GM12878 (cell line): ENCODE results near the gene PATL1. TPM values are rescaled to one million over a fixed set of nuclear protein-coding genes. Genes with fewer than 3 reads are reported as not detected.

Experiments
- ATAC-seq: fragments of 200-7000 bp; cut with Tn5 transposase; 3 replicates; pipeline ENCODE4 v1.9.1; 2020; ENCODE audit warnings: mild to moderate bottlenecking, moderate library complexity
- Bru-seq: library from RNA; stranded (reverse); fragments of 400-500 nt; gene quantifications from one replicate; lab custom pipeline; 2021; lab: Mats Ljungman, UMichigan
- BruChase-seq, 2 experiments: library from RNA; stranded (reverse); fragments of 400-500 nt; gene quantifications; one replicate each; lab custom pipeline; 2021; lab: Mats Ljungman, UMichigan
- BruUV-seq: library from RNA; stranded (reverse); fragments of 400-500 nt; replicated peaks from 2 replicates; lab custom pipeline; 2021; lab: Mats Ljungman, UMichigan
- CTCF ChIA-PET: fragments of 300-600 bp; sonication (Branson Sonifier 250); formaldehyde crosslinking; extraction: SDS; loops from one replicate; lab custom pipeline; 2021; ENCODE audit warnings: inconsistent platforms; lab: Yijun Ruan, JAX
- POLR2A ChIA-PET: fragments of 350-600 bp; formaldehyde crosslinking; extraction: SDS; loops from one replicate; lab custom pipeline; 2021; ENCODE audit warnings: inconsistent platforms; lab: Charles Lee
- RAD21 ChIA-PET: fragments of 300-600 bp; sonication (Branson Sonifier 250); formaldehyde crosslinking; loops from one replicate; lab custom pipeline; 2023; ENCODE audit warnings: antibody characterized with exemption; ENCODE audit not compliant: unreplicated experiment; lab: Charles Lee
- SMC1A ChIA-PET: fragments of 300-600 bp; sonication (Branson Sonifier 250); formaldehyde crosslinking; loops from one replicate; lab custom pipeline; 2023; ENCODE audit not compliant: unreplicated experiment, uncharacterized antibody; lab: Charles Lee
- DNase-seq: peaks from one replicate; pipeline ENCODE4 v3.0.0-alpha.2; 2011; ENCODE audit warnings: low read depth, low spot score
- FAIRE-seq: peaks from 3 replicates; lab custom pipeline; 2011; peaks lifted over from hg19 to GRCh38; lab: Jason Lieb, UNC
- H2AFZ ChIP-seq: 2 replicates; pipeline ENCODE4 v1.6.0; 2011; ENCODE audit warnings: low read depth, low read length, control low read depth; ENCODE audit not compliant: control insufficient read depth
- H3K27ac ChIP-seq: 2 replicates; pipeline ENCODE4 v1.5.1; 2011; ENCODE audit warnings: control low read depth; ENCODE audit not compliant: control insufficient read depth, insufficient read depth
- H3K27me3 ChIP-seq, 2 experiments: replicated peaks in 1 of 2; 2 replicates each; pipeline versions ENCODE4 v1.6.0 to v1.6.1; 2011; ENCODE audit warnings: low read length in 1 of 2; ENCODE audit not compliant: control insufficient read depth in 2 of 2, insufficient read depth in 2 of 2
- H3K36me3 ChIP-seq, 2 experiments: 2 replicates each; pipeline ENCODE4 v1.5.1; 2011; ENCODE audit warnings: low read length in 1 of 2; ENCODE audit not compliant: control insufficient read depth in 2 of 2, insufficient read depth in 2 of 2
- H3K4me1 ChIP-seq: 2 replicates; pipeline ENCODE4 v1.6.1; 2011; ENCODE audit warnings: mild to moderate bottlenecking, low read length, moderate library complexity, mixed read lengths; ENCODE audit not compliant: control insufficient read depth, insufficient read depth
- H3K4me2 ChIP-seq: 2 replicates; pipeline ENCODE4 v1.6.0; 2011; ENCODE audit warnings: control low read depth; ENCODE audit not compliant: control insufficient read depth, insufficient read depth
- H3K4me3 ChIP-seq: fragments of 200-600 bp; sonication (generic); 2 replicates; pipeline ENCODE4 v1.5.1; 2016
- H3K79me2 ChIP-seq: 2 replicates; pipeline ENCODE4 v1.6.0; 2011; ENCODE audit warnings: low read length; ENCODE audit not compliant: control insufficient read depth, insufficient read depth
- H3K9ac ChIP-seq: 2 replicates; pipeline ENCODE4 v1.8.0; 2011; ENCODE audit warnings: low read length, control low read depth, mixed read lengths; ENCODE audit not compliant: control insufficient read depth, insufficient read depth
- H3K9me3 ChIP-seq: replicated peaks from 3 replicates; pipeline ENCODE4 v1.5.1; 2011; ENCODE audit warnings: mild to moderate bottlenecking, low read length; ENCODE audit not compliant: control insufficient read depth, insufficient read depth
- H4K20me1 ChIP-seq: 2 replicates; pipeline ENCODE4 v1.6.0; 2011; ENCODE audit not compliant: control insufficient read depth, insufficient read depth
- BMI1 ChIP-seq: fragments of 450-650 bp; IDR thresholded peaks from 2 replicates; pipeline ENCODE4 v1.6.1; 2016; ENCODE audit warnings: mild to moderate bottlenecking, moderate library complexity, borderline replicate concordance
- CEBPB ChIP-seq, 2 experiments: fragments of 150-350 bp in 1 of 2; IDR thresholded peaks; 2 replicates each; pipeline ENCODE4 v1.6.1; 2012 to 2014; ENCODE audit warnings: low read depth in 2 of 2, low read length in 2 of 2, borderline replicate concordance in 1 of 2, inconsistent platforms in 1 of 2
- CHD4 ChIP-seq: fragments of 200-600 bp; sonication (generic); IDR thresholded peaks from 2 replicates; pipeline ENCODE4 v1.6.1; 2016; ENCODE audit warnings: mild to moderate bottlenecking
- E4F1 ChIP-seq: fragments of 450-650 bp; IDR thresholded peaks from 2 replicates; pipeline ENCODE4 v1.6.1; 2018; ENCODE audit warnings: borderline replicate concordance, mild to moderate bottlenecking; ENCODE audit not compliant: partially characterized antibody
- POLR2AphosphoS5 ChIP-seq: IDR thresholded peaks from 2 replicates; pipeline ENCODE4 v1.6.1; 2011; ENCODE audit warnings: mild to moderate bottlenecking, low read length, inconsistent platforms
- SPI1 ChIP-seq: IDR thresholded peaks from 2 replicates; pipeline ENCODE4 v1.6.1; 2011; ENCODE audit warnings: low read depth, mild to moderate bottlenecking, low read length, moderate library complexity, borderline replicate concordance; ENCODE audit not compliant: insufficient read depth
- WGBS: methylation state at CpG from one replicate; pipeline ENCODE4 v1.1.6; 2016; ENCODE audit warnings: low lambda C conversion rate; ENCODE audit not compliant: insufficient replicate concordance, insufficient coverage; ENCODE audit errors: missing lambda C conversion rate; 5-methylcytosine and 5-hydroxymethylcytosine counted together
- in situ Hi-C: fragments of 300-500 bp; cut with MboI; formaldehyde crosslinking; loops from 9 replicates; pipeline ENCODE4 v1.14.3; 2018; ENCODE audit warnings: mixed read lengths
- intact Hi-C: fragments of 100-400 bp; cut with micrococcal nuclease; formaldehyde crosslinking; loops from one replicate; pipeline ENCODE4 v1.14.2; 2022; ENCODE audit not compliant: unreplicated experiment
- long read RNA-seq, 2 experiments: library from polyadenylated mRNA; unstranded; transcript quantifications; one replicate each; pipeline ENCODE4 v2.0.0, GENCODE V29; 2019 to 2020
- polyA minus RNA-seq, 3 experiments: library from RNA; depleted of rRNA, polyadenylated mRNA; stranded (reverse); fragments of >200 nt; gene quantifications; 2 replicates each; pipeline ENCODE4 v1.2.3, GENCODE V29; 2011
- polyA plus RNA-seq, 11 experiments: library from polyadenylated mRNA; depleted of rRNA in 4 of 11; unstranded in 6 of 11; stranded (reverse) in 5 of 11; fragments of >200 nt; fragmentation: Nextera tagmentation in 4 of 11; fragmentation: Illumina TruSeq in 1 of 11; extraction: Ambion mirVana in 4 of 11; extraction: Trizol in 1 of 11; gene quantifications; 1 replicate in 1 of 11; 2 replicates in 10 of 11; pipeline versions ENCODE4 v1.2.1 to v1.2.3, GENCODE V29; 2011 to 2016; ENCODE audit warnings: inconsistent platforms in 2 of 11, missing spikeins in 2 of 11, low read depth in 1 of 11
- total RNA-seq, 4 experiments: library from RNA; depleted of rRNA in 3 of 4; stranded (reverse); fragments of >200 nt in 3 of 4; fragmentation: Illumina TruSeq in 1 of 4; extraction: Trizol in 1 of 4; gene quantifications; 2 replicates each; pipeline versions ENCODE4 v1.2.1 to v1.2.3, GENCODE V29; 2013 to 2021
- TF ChIP-seq, protein P1 (sequence below): fragments of 450-650 bp; IDR thresholded peaks from 2 replicates; pipeline ENCODE4 v1.6.1; 2017; ENCODE audit warnings: mild to moderate bottlenecking

Gene PATL1, protein sequence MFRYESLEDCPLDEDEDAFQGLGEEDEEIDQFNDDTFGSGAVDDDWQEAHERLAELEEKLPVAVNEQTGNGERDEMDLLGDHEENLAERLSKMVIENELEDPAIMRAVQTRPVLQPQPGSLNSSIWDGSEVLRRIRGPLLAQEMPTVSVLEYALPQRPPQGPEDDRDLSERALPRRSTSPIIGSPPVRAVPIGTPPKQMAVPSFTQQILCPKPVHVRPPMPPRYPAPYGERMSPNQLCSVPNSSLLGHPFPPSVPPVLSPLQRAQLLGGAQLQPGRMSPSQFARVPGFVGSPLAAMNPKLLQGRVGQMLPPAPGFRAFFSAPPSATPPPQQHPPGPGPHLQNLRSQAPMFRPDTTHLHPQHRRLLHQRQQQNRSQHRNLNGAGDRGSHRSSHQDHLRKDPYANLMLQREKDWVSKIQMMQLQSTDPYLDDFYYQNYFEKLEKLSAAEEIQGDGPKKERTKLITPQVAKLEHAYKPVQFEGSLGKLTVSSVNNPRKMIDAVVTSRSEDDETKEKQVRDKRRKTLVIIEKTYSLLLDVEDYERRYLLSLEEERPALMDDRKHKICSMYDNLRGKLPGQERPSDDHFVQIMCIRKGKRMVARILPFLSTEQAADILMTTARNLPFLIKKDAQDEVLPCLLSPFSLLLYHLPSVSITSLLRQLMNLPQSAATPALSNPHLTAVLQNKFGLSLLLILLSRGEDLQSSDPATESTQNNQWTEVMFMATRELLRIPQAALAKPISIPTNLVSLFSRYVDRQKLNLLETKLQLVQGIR
- total RNA-seq (2013; cell fraction: nucleolus; rRNA removed): 47.8 and 48.7 TPM in 2 replicates
- total RNA-seq (2014; rRNA removed) (12.9 TPM in 2 replicates), total RNA-seq (2014; rRNA removed; fragmentation: Illumina TruSeq; extraction: Trizol) (16.9 TPM in 2 replicates), total RNA-seq (2021) (39.3 and 41.5 TPM in 2 replicates), polyA plus RNA-seq (2011; rRNA removed) (51.1 and 61.0 TPM in 2 replicates), polyA plus RNA-seq (2014; fragmentation: Illumina TruSeq; extraction: Trizol) (62.0 and 71.3 TPM in 2 replicates), polyA plus RNA-seq (2014; fragmentation: Nextera tagmentation; extraction: Ambion mirVana) (1 to 10 TPM; 5.3 to 5.9 TPM), polyA plus RNA-seq (2014; rRNA removed) (25.7 and 30.0 TPM in 2 replicates), polyA plus RNA-seq (2016; fragmentation: Nextera tagmentation; extraction: Ambion mirVana) (1 to 10 TPM; 8.9 to 9.2 TPM), polyA minus RNA-seq (2011; rRNA and poly(A)+ RNA removed) (44.2 TPM in 2 replicates), Bru-seq, nascent RNA (percentile 92 among the genes with signal in this experiment), BruChase-seq, experiment 1, labeled RNA remaining after a 6-hour chase (percentile 95 among the genes with signal in this experiment), BruChase-seq, experiment 2, labeled RNA remaining after a 2-hour chase (percentile 93 among the genes with signal in this experiment)
- 28.9 TPM for polyA plus RNA-seq (2011; ENCODE audit: low read depth)
- 57.8 and 80.3 TPM in 2 replicates for polyA plus RNA-seq (2011; cell fraction: cytosol; rRNA removed)
- 48.6 and 52.8 TPM in 2 replicates for polyA plus RNA-seq (2011; cell fraction: nucleus; rRNA removed)
- polyA plus RNA-seq (2012): 33.7 and 38.8 TPM in 2 replicates
- 15.1 and 15.4 TPM in 2 replicates for polyA minus RNA-seq (2011; cell fraction: cytosol; rRNA and poly(A)+ RNA removed)
- polyA minus RNA-seq (2011; cell fraction: nucleus; rRNA and poly(A)+ RNA removed): 16.8 and 23.8 TPM in 2 replicates
- long read RNA-seq, experiment 1, partial matches to known transcripts: 6 of 6 reads
- long read RNA-seq, experiment 1, other reads (novel, unspliced or antisense): 0 of 6 reads
- long read RNA-seq, experiment 2, partial matches to known transcripts: 2 of 8 reads
- long read RNA-seq, experiment 2, other reads (novel, unspliced or antisense): 6 of 8 reads

GRCh38 chr11:59668950-59669610 lies at the start of gene PATL1:
Gene PATL1 (minus strand): TSS chr11:59669037. CDS start chr11:59668895, 142 bp downstream.
- H3K9me3 ChIP-seq: no peaks in the 10 kb centered on the region
- TF ChIP-seq SPI1: no peak
- TF ChIP-seq CEBPB (IDR thresholded peaks at IDR 0.05; ENCODE audit: borderline replicate concordance in 1 of 2, low read depth in 2 of 2, low read length in 2 of 2): no peak
- TF ChIP-seq, protein P1, sequence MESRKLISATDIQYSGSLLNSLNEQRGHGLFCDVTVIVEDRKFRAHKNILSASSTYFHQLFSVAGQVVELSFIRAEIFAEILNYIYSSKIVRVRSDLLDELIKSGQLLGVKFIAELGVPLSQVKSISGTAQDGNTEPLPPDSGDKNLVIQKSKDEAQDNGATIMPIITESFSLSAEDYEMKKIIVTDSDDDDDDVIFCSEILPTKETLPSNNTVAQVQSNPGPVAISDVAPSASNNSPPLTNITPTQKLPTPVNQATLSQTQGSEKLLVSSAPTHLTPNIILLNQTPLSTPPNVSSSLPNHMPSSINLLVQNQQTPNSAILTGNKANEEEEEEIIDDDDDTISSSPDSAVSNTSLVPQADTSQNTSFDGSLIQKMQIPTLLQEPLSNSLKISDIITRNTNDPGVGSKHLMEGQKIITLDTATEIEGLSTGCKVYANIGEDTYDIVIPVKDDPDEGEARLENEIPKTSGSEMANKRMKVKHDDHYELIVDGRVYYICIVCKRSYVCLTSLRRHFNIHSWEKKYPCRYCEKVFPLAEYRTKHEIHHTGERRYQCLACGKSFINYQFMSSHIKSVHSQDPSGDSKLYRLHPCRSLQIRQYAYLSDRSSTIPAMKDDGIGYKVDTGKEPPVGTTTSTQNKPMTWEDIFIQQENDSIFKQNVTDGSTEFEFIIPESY: no peak
- no peak for TF ChIP-seq CHD4
- TF ChIP-seq BMI1: no peak
- peak; percentile 85 for TF ChIP-seq POLR2AphosphoS5
- TF ChIP-seq E4F1: no peak

More at GRCh38 chr11:59668950-59669610, at the start of gene PATL1:
- H3K4me2 ChIP-seq: peak within 1 kb of the TSS; percentile 78
- POLR2A ChIA-PET: interaction anchor here (0.6 to 2.2 kb wide), 18 partner anchors 8 to 159 kb away, joined by 3 to 26 read pairs (median 4); partner anchors contain the start of gene OSBP
- peaks cover 32% of the 10 kb centered on the region for H3K79me2 ChIP-seq
- BruUV-seq: no TSS peak
- in situ Hi-C loops (loop anchor here (5.0 to 25.0 kb wide), 2 partner anchors 117 to 1082 kb away; partner anchors contain the start of genes LPXN and ZFP91), intact Hi-C loops (loop anchor here (1.0 to 10.0 kb wide), 5 partner anchors 54 to 454 kb away; partner anchors contain the start of genes MPEG1, MRPL16 and OSBP)
- H2AFZ ChIP-seq: peak within 1 kb of the TSS; percentile 95
- H4K20me1 ChIP-seq: no peaks in the 10 kb centered on the region
- DNase-seq (peak; percentile 94), FAIRE-seq (peak; percentile 94), ATAC-seq (peak; percentile 95)
- under 1% methylated on average over 59 of the region's 68 CpGs for WGBS
- H3K4me1 ChIP-seq: no peaks in the 10 kb centered on the region; the same call in 1 of the 2 replicates
- CTCF ChIA-PET: interaction anchor here (0.6 to 2.3 kb wide), 10 partner anchors 8 to 656 kb away, joined by 3 to 15 read pairs (median 4); partner anchors contain the start of gene OSBP
- peak within 1 kb of the TSS; percentile 86 for H3K9ac ChIP-seq
- H3K4me3 ChIP-seq: peak within 1 kb of the TSS; percentile 98
- RAD21 ChIA-PET: interaction anchor here (0.7 to 1.8 kb wide), 11 partner anchors 8 to 446 kb away, joined by 3 to 16 read pairs (median 4); partner anchors contain the start of gene OSBP
- H3K36me3 ChIP-seq: peaks cover 0 to 17% of the 10 kb centered on the region in 2 experiments; a peak in 2 of 4 replicates
- SMC1A ChIA-PET: interaction anchor here (0.6 to 2.9 kb wide), 9 partner anchors 10 to 397 kb away, joined by 3 to 9 read pairs (median 4); partner anchors contain the start of gene OSBP
- H3K27me3 ChIP-seq: no peaks in the 10 kb centered on the region
- H3K27ac ChIP-seq: peak within 1 kb of the TSS; percentile 86
